Tibial artery (tissue), 4 donors: ENCODE data around the gene DNER.

ENCODE experiments used
- DNase-seq, 2 donors: peaks; one replicate each; pipeline ENCODE4 v3.0.0-alpha.2; 2019
- H3K27ac ChIP-seq, 2 donors: fragments of 200-600 bp; sonication (generic) in 1 of 2; 1 replicate in 1 of 2; 2 replicates in 1 of 2; pipeline ENCODE4 v1.5.1; 2018 to 2019; ENCODE audit warnings: mild to moderate bottlenecking in 1 of 2
- H3K27me3 ChIP-seq, 2 donors: fragments of 200-600 bp; sonication (generic) in 1 of 2; one replicate each; pipeline versions ENCODE4 v1.5.1 to v1.6.0; 2016 to 2019
- H3K36me3 ChIP-seq, 3 donors: fragments of 200-600 bp; sonication (generic) in 2 of 3; one replicate each; pipeline ENCODE4 v1.5.1; 2016 to 2019; ENCODE audit warnings: mild to moderate bottlenecking in 2 of 3
- H3K4me1 ChIP-seq, 4 donors: fragments of 200-600 bp; sonication (generic) in 2 of 4; 1 replicate in 3 of 4; 2 replicates in 1 of 4; pipeline ENCODE4 v1.5.1; 2016 to 2019
- H3K4me3 ChIP-seq, 2 donors: fragments of 200-600 bp; sonication (generic) in 1 of 2; 1 replicate in 1 of 2; 2 replicates in 1 of 2; pipeline ENCODE4 v1.5.1; 2018 to 2019; ENCODE audit warnings: mild to moderate bottlenecking in 2 of 2
- H3K9me3 ChIP-seq, 3 donors: fragments of 200-600 bp; sonication (generic) in 1 of 3; one replicate each; pipeline ENCODE4 v1.5.1; 2016 to 2019
- CTCF ChIP-seq, 2 experiments: fragments of 200-600 bp in 1 of 2; fragments of 450-650 bp in 1 of 2; IDR thresholded peaks; one replicate each; pipeline ENCODE4 v1.5.1; 2017 to 2019; ENCODE audit warnings: antibody characterized with exemption in 2 of 2, mild to moderate bottlenecking in 1 of 2, moderate library complexity in 1 of 2
- intact Hi-C: fragments of 100-400 bp; cut with DNase I; formaldehyde crosslinking; loops from one replicate; pipeline ENCODE4 v1.15.0; 2023; ENCODE audit warnings: low total_unique reads

The DNER gene

GRCh38 chr2:229492034-229492433 lies 222.3 kb downstream of the DNER start:
- no peak overlapping the region for H3K27ac ChIP-seq
- H3K9me3 ChIP-seq: no peaks in the 10 kb centered on the region
- no peaks in the 10 kb centered on the region for H3K27me3 ChIP-seq
- intact Hi-C loops: no loop called here
- no peak for TF ChIP-seq CTCF (IDR thresholded peaks at IDR 0.05)
- H3K4me1 ChIP-seq: no peaks in the 10 kb centered on the region
- no peaks in the 10 kb centered on the region for H3K36me3 ChIP-seq
- no peak for DNase-seq
- H3K4me3 ChIP-seq: no peak overlapping the region

- no peaks in the 10 kb centered on the region for H3K9me3 ChIP-seq
- H3K4me3 ChIP-seq: no peak overlapping the region
- H3K4me1 ChIP-seq: no peaks in the 10 kb centered on the region
- intact Hi-C loops: no loop called here
- H3K27me3 ChIP-seq: no peaks in the 10 kb centered on the region
- no peak for DNase-seq
- H3K36me3 ChIP-seq: no peaks in the 10 kb centered on the region
- no peak for TF ChIP-seq CTCF (IDR thresholded peaks at IDR 0.05)
- no peak overlapping the region for H3K27ac ChIP-seq
Measured at GRCh38 chr2:229490167-229490566, 224.2 kb downstream of the DNER start.

GRCh38 chr2:229489016-229489415 lies 225.3 kb downstream of the DNER start:
- no peak for TF ChIP-seq CTCF (IDR thresholded peaks at IDR 0.05)
- intact Hi-C loops: no loop called here

GRCh38 chr2:229488232-229488631 lies 226.1 kb downstream of the DNER start:
- no peak for TF ChIP-seq CTCF (IDR thresholded peaks at IDR 0.05)
- H3K9me3 ChIP-seq: no peaks in the 10 kb centered on the region
- no peak overlapping the region for H3K27ac ChIP-seq
- H3K4me3 ChIP-seq: no peak overlapping the region
- DNase-seq: no peak
- no peaks in the 10 kb centered on the region for H3K27me3 ChIP-seq
- H3K4me1 ChIP-seq: no peaks in the 10 kb centered on the region
- H3K36me3 ChIP-seq: no peaks in the 10 kb centered on the region
- intact Hi-C loops: no loop called here

More at GRCh38 chr2:229489016-229489415, 225.3 kb downstream of the DNER start:
- H3K36me3 ChIP-seq: no peaks in the 10 kb centered on the region
- H3K4me3 ChIP-seq: no peak overlapping the region
- no peaks in the 10 kb centered on the region for H3K4me1 ChIP-seq
- H3K27ac ChIP-seq: no peak overlapping the region
- no peaks in the 10 kb centered on the region for H3K9me3 ChIP-seq
- no peaks in the 10 kb centered on the region for H3K27me3 ChIP-seq
- DNase-seq: no peak

GRCh38 chr2:229486673-229487072 lies 227.7 kb downstream of the DNER start:
- DNase-seq: no peak
- no peaks in the 10 kb centered on the region for H3K4me1 ChIP-seq
- H3K27me3 ChIP-seq: no peaks in the 10 kb centered on the region
- no peak for TF ChIP-seq CTCF (IDR thresholded peaks at IDR 0.05)
- no peaks in the 10 kb centered on the region for H3K9me3 ChIP-seq
- no peak overlapping the region for H3K27ac ChIP-seq
- H3K4me3 ChIP-seq: no peak overlapping the region
- no peaks in the 10 kb centered on the region for H3K36me3 ChIP-seq
- intact Hi-C loops: no loop called here

- Histone ChIP-seq H3K36me3 (no peaks in the 10 kb centered on the region), H3K4me3 (no peak overlapping the region), H3K27me3 (no peaks in the 10 kb centered on the region), H3K9me3 (no peaks in the 10 kb centered on the region), H3K27ac (no peak overlapping the region), H3K4me1 (no peaks in the 10 kb centered on the region)
- TF ChIP-seq CTCF (IDR thresholded peaks at IDR 0.05): no peak
- intact Hi-C loops: no loop called here
- no peak for DNase-seq
Measured at GRCh38 chr2:229485857-229486256, 228.5 kb downstream of the DNER start.
